ENCODE data around the gene LIPA.
"Not testable (repeated sequence)": the region's sequence is repeated elsewhere in the genome, so short reads cannot be mapped to it uniquely, and the experiment has no call there.

The LIPA gene

DNA sequence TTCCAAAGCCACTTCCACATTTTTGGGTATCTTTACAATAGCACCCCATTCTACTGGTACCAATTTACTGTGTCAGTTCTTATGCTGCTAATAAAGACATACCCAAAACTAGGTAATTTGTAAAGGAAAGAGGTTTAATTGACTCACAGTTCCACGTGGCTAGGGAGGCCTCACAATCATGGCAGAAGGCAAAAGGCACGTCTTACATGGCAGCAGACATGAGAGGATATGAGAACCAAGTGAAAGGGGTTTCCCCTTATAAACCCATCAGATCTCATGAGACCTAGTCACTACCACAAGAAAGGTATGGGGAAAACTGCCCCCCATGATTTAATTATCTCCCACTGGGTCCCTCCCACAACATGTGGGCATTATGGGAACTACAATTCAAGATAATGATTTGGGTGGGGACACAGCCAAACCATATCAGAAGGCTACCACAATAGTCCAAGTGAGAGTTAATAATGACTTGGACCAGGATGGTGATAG lies 3.6 kb upstream of the LIPA start:
- not testable (repeated sequence) for H3K4me3 ChIP-seq (ENCODE audit: low read length); H3K36me3 ChIP-seq (ENCODE audit: insufficient read depth, low read length); H3K9ac ChIP-seq (ENCODE audit: low read depth, low read length); H3K27ac ChIP-seq (ENCODE audit: low read depth, low read length); H3K27me3 ChIP-seq (ENCODE audit: insufficient read depth, low read length); H3K4me1 ChIP-seq (ENCODE audit: insufficient read depth, low read length)
- 91% methylated on average over 2 of the region's 2 CpGs for WGBS
- peaks cover 14% of the 10 kb centered on the region for H3K9me3 ChIP-seq (ENCODE audit: insufficient read depth, low read depth, low read length)

DNA sequence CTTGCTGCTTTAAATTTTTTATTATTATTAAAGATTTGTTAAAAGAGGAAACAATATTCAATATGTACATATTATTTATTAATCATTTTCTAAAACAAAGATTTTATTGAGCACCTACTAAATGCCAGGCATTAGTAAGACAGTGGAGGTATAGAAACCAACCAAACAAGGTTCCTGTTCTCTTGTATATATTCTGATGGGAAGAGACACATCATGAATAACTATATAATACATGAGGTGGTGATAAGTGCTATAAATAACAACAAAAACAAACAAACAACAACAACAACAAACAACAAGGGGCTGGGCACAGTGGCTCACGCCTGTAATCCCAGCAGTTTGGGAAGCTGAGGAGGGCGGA lies 630 bp upstream of the LIPA start:
- Histone ChIP-seq H3K27ac (ENCODE audit: low read depth, low read length) (no peak overlapping the region), H3K27me3 (ENCODE audit: insufficient read depth, low read length) (peaks cover 9% of the 10 kb centered on the region; the same call in 1 of the 2 replicates), H3K9ac (ENCODE audit: low read depth, low read length) (no peak overlapping the region), H3K4me1 (ENCODE audit: insufficient read depth, low read length) (0 out of 2 replicates have a peak, but pooled peaks cover 7% of the 10 kb centered on the region), H3K36me3 (ENCODE audit: insufficient read depth, low read length) (no peaks in the 10 kb centered on the region), H3K9me3 (ENCODE audit: insufficient read depth, low read depth, low read length) (peaks cover 14% of the 10 kb centered on the region), H3K4me3 (ENCODE audit: low read length) (no peak overlapping the region)
- WGBS, result 92% methylated on average over 2 of the region's 2 CpGs

DNA sequence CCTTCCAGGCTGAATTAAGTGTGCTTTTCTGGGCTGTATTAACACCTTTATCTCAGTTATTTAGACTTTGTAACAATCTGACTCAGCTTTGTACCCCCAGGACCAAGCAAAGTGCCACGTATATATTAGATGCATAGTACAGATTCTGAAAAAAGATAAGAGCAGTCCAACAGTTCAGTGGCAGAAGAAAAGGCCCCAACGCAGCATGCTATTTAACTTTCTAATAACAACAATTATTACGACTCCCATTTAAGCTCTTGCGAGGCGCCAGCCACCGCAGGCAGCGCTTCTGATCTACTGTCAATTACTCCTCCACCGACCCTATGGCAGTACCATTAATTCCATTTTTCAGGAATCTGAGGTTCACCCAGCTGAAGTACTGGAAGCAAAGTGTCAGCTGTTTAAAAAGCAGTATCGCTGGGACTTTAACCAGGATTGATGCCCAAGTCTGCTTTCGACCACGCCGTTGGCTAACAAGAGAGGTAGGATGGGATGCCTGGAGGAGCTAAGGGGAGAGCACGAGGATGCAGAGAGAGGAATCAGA lies 638 bp downstream of the LIPA start:
- Histone ChIP-seq H3K36me3 (ENCODE audit: insufficient read depth, low read length) (no peaks in the 10 kb centered on the region), H3K4me3 (ENCODE audit: low read length) (peak overlapping the region; percentile 70), H3K27me3 (ENCODE audit: insufficient read depth, low read length) (peaks cover 9% of the 10 kb centered on the region; the same call in 1 of the 2 replicates), H3K27ac (ENCODE audit: low read depth, low read length) (no peak overlapping the region), H3K9ac (ENCODE audit: low read depth, low read length) (peak overlapping the region; percentile 13), H3K9me3 (ENCODE audit: insufficient read depth, low read depth, low read length) (peaks cover 14% of the 10 kb centered on the region), H3K4me1 (ENCODE audit: insufficient read depth, low read length) (peaks cover 12% of the 10 kb centered on the region)
- 50% methylated on average over 13 of the region's 13 CpGs for WGBS

DNA sequence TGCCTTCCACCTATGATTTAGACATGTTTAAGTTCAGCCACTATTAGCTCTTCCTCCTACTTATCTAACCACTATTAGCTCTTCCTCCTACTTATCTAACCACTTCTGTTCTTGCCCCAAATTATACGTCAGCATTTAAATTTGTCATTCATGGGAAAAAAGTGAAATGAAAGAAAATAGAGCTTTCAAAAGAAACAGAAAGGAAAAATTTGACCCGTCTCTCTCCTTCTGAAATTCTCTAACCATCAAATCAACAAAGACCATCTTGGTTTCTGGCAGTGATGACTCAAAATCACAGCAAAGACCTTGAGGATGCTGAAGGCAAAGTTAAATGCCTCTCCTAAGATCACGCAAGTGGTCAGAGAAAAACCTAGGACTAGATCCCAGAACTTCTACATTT lies 2.6 kb downstream of the LIPA start:
- H3K27ac ChIP-seq (ENCODE audit: low read depth, low read length), result no peak overlapping the region
- H3K9ac ChIP-seq (ENCODE audit: low read depth, low read length), result no peak overlapping the region

DNA sequence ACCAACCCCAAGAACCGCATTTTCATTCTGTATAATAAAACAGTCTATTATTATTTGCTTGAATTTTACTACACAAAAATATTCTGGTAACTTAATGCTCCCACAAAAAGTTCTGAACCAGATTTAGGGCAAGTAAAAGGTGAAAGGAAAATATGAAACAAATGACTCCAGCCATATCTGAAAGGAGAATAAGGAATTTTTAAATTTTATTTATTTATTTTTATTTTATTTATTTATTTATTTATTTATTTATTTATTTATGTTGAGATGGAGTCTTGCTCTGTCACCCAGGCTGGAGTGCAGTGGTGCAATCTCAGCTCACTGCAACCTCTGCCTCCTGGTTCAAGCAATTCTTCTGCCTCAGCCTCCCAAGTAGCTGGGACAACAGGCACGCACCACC lies 4.0 kb downstream of the LIPA start:
- H3K4me3 ChIP-seq (ENCODE audit: low read length); H3K9me3 ChIP-seq (ENCODE audit: insufficient read depth, low read depth, low read length); H3K9ac ChIP-seq (ENCODE audit: low read depth, low read length); H3K27ac ChIP-seq (ENCODE audit: low read depth, low read length); H3K36me3 ChIP-seq (ENCODE audit: insufficient read depth, low read length); H3K27me3 ChIP-seq (ENCODE audit: insufficient read depth, low read length): not testable (repeated sequence)
- peaks cover 38% of the 10 kb centered on the region for H3K4me1 ChIP-seq (ENCODE audit: insufficient read depth, low read length)
- WGBS, result 100% methylated on average over 1 of the region's 2 CpGs

More for the DNA sequence above, 2.6 kb downstream of the LIPA start:
- Histone ChIP-seq H3K4me3 (ENCODE audit: low read length) (no peak overlapping the region), H3K4me1 (ENCODE audit: insufficient read depth, low read length) (peaks cover 27% of the 10 kb centered on the region), H3K9me3 (ENCODE audit: insufficient read depth, low read depth, low read length) (peaks cover 11% of the 10 kb centered on the region), H3K36me3 (ENCODE audit: insufficient read depth, low read length) (no peaks in the 10 kb centered on the region), H3K27me3 (ENCODE audit: insufficient read depth, low read length) (peaks cover 9% of the 10 kb centered on the region; the same call in 1 of the 2 replicates)
- 98% methylated on average over 3 of the region's 3 CpGs for WGBS

DNA sequence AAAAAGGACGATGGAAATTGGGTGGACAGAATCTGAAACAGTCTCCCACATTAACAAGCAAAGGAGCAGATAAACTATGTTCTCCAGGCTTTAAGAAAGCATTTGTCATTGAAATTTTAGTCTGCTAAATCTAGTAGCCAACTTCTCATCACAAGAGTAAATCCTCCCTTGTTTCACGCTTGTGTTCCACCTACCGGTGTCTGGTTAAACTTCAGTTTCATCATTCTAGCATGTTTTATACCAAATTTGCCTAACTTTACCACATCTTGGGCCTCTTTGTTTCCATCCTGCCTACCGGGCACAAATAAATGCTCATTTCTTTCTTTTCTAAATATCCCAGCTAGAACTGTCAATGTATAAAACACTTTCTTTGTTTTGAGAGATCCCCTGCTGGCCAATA lies 5.8 kb downstream of the LIPA start:
- no peaks in the 10 kb centered on the region for H3K9me3 ChIP-seq (ENCODE audit: insufficient read depth, low read depth, low read length)
- peaks cover 50% of the 10 kb centered on the region for H3K4me1 ChIP-seq (ENCODE audit: insufficient read depth, low read length)
- peaks cover 4% of the 10 kb centered on the region; the same call in 1 of the 2 replicates for H3K27me3 ChIP-seq (ENCODE audit: insufficient read depth, low read length)
- 77% methylated on average over 4 of the region's 4 CpGs for WGBS
- H3K27ac ChIP-seq (ENCODE audit: low read depth, low read length), result no peak overlapping the region
- H3K4me3 ChIP-seq (ENCODE audit: low read length), result no peak overlapping the region
- no peak overlapping the region for H3K9ac ChIP-seq (ENCODE audit: low read depth, low read length)
- no peaks in the 10 kb centered on the region for H3K36me3 ChIP-seq (ENCODE audit: insufficient read depth, low read length)

DNA sequence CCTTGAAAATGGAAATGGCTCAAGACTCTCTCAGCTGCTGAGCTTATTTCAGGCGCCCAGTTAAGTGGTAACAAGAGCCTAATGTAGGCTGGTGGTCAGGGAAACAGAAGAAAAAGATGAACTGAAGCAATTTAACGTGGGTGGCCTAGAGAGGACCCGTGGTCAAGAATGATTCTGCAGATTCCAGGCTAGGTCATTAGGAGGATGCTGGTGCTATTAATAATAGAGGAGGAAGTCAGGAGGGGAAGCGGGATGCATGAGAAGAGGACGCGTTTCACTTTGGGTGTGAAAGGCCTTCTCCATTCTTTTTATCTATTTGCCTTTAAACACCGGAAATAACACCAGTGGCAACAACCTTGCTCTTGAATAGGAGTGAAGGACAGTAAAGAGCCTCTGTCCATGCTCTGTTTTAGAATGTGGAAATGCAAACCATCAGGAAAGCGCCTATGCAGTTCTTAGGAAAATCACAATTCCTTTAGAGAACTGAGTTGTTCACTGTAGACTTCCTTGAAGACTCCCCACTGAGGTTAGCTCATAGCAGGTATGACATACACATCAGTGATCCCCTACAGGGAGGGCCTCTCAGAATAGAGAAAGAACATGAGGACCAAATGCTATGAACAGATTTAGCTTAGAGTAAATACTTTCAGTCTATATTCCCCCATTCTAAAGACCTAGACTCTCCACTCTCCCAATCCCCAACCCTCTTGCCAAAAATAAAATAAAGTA lies 8.6 kb downstream of the LIPA start:
- 75% methylated on average over 8 of the region's 8 CpGs for WGBS
- no peak overlapping the region for H3K4me3 ChIP-seq (ENCODE audit: low read length)
- no peak overlapping the region for H3K9ac ChIP-seq (ENCODE audit: low read depth, low read length)
- H3K9me3 ChIP-seq (ENCODE audit: insufficient read depth, low read depth, low read length), result no peaks in the 10 kb centered on the region
- no peaks in the 10 kb centered on the region for H3K27me3 ChIP-seq (ENCODE audit: insufficient read depth, low read length)
- H3K27ac ChIP-seq (ENCODE audit: low read depth, low read length), result no peak overlapping the region
- peaks cover 50% of the 10 kb centered on the region for H3K4me1 ChIP-seq (ENCODE audit: insufficient read depth, low read length)
- peaks cover 4% of the 10 kb centered on the region; the same call in 1 of the 2 replicates for H3K36me3 ChIP-seq (ENCODE audit: insufficient read depth, low read length)

DNA sequence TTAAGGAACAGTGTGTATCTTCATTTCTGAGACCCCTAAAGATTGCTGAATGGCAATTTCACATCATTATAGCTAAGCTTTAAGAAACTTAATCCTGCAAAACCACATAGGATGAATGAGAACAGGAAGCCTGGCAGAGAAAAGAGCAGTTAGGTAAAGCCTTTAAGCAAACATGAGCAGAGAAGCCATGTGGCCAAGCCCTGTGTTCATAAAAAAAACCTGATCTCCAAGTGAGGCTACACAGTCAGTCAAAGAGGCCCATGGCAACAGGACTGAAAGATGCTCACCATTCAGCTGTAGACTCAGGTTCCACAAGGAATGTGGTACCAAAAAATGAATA lies 9.3 kb downstream of the LIPA start:
- Histone ChIP-seq H3K4me1 (ENCODE audit: insufficient read depth, low read length) (peaks cover 50% of the 10 kb centered on the region), H3K27ac (ENCODE audit: low read depth, low read length) (peak overlapping the region; percentile 42; the same call in 1 of the 2 replicates), H3K36me3 (ENCODE audit: insufficient read depth, low read length) (peaks cover 4% of the 10 kb centered on the region; the same call in 1 of the 2 replicates), H3K27me3 (ENCODE audit: insufficient read depth, low read length) (no peaks in the 10 kb centered on the region), H3K4me3 (ENCODE audit: low read length) (no peak overlapping the region), H3K9me3 (ENCODE audit: insufficient read depth, low read depth, low read length) (no peaks in the 10 kb centered on the region), H3K9ac (ENCODE audit: low read depth, low read length) (no peak overlapping the region)

DNA sequence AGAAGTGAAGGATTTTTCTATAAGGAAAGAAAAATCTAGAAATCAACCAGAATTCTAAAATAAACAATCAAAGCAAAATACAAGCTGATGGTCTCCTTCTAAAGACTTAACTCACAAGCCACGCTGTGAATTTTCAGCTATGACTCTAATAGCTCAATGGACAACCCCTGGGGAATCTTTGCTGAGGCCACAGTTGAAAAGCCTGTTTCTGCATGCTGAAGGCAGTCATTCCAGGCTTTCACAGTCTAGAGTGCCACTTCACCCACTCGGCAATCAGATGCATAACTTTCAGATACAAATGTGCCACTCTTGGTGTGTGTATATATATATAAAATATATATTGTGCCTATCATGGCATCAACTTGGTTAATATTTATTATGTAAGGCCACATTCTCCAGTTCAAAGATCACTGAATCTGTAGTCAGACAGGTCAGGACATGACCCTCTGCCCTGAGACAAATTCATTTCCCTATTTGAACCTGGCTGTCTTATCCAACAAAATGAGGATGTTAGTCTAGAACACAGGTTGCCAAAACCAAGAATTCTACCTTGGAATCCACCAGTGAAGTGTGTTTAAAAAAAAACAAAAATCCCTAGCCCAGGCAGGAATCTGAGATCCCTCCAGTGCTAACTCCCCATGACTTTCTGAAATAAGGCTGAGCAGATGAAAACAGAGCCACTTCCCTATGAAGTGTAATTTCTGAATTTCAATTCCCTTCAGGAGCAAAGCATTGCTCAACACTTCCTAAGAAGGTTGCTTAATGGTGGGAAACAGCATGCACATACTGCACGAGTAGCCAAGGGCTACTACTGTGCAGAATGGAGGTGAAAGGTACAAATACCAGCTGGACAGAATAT lies 9.9 kb downstream of the LIPA start:
- WGBS, result 96% methylated on average over 3 of the region's 3 CpGs
- Histone ChIP-seq H3K27me3 (ENCODE audit: insufficient read depth, low read length) (no peaks in the 10 kb centered on the region), H3K4me1 (ENCODE audit: insufficient read depth, low read length) (peaks cover 50% of the 10 kb centered on the region), H3K36me3 (ENCODE audit: insufficient read depth, low read length) (peaks cover 4% of the 10 kb centered on the region; the same call in 1 of the 2 replicates), H3K4me3 (ENCODE audit: low read length) (no peak overlapping the region), H3K9ac (ENCODE audit: low read depth, low read length) (no peak overlapping the region), H3K9me3 (ENCODE audit: insufficient read depth, low read depth, low read length) (no peaks in the 10 kb centered on the region), H3K27ac (ENCODE audit: low read depth, low read length) (peak overlapping the region; percentile 42; the same call in 1 of the 2 replicates)

DNA sequence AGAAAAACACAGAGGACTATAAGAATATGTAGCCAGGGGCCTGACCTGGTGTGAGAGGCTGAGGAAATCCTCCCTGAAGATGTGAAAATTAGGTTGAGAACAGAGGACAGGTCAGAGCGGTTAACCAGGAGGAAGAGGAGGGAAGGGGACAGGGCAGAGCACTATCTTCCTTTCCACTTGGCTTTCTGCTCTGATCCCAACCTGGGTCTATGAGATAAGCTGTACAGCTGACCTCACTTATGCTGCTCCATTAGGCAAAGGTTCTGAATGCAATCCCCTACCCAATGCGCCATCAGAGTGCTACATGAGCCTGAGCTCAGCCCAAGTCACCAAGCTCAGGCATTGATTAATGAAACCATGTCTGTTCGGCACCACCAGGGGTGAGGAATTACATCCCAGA lies 10.5 kb downstream of the LIPA start:
- Histone ChIP-seq H3K9me3 (ENCODE audit: insufficient read depth, low read depth, low read length) (no peaks in the 10 kb centered on the region), H3K4me3 (ENCODE audit: low read length) (no peak overlapping the region), H3K27me3 (ENCODE audit: insufficient read depth, low read length) (no peaks in the 10 kb centered on the region), H3K27ac (ENCODE audit: low read depth, low read length) (no peak overlapping the region), H3K4me1 (ENCODE audit: insufficient read depth, low read length) (peaks cover 47% of the 10 kb centered on the region), H3K36me3 (ENCODE audit: insufficient read depth, low read length) (peaks cover 4% of the 10 kb centered on the region; the same call in 1 of the 2 replicates), H3K9ac (ENCODE audit: low read depth, low read length) (no peak overlapping the region)
- WGBS, result 91% methylated on average over 3 of the region's 3 CpGs

DNA sequence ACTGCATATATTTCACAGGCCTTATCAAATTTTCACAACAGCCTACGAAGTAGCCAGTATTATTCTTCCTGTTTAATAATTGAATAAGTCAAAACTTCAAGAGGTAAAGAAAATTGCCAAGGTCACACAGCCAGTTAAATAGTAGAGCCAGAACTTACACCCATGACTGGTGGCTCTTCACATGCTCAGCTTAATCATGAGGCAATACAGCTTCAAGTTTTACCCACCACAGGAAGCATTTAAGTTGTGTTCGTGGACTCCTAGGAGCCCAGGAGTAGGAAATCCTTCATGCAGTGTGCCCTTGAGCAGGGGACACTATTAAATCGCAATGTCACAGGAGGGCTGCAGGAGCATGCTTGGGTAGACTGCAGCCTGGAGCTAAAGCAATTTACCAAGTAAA lies 11.1 kb downstream of the LIPA start:
- Histone ChIP-seq H3K9ac (ENCODE audit: low read depth, low read length) (no peak overlapping the region), H3K4me1 (ENCODE audit: insufficient read depth, low read length) (peaks cover 47% of the 10 kb centered on the region), H3K36me3 (ENCODE audit: insufficient read depth, low read length) (peaks cover 4% of the 10 kb centered on the region; the same call in 1 of the 2 replicates), H3K9me3 (ENCODE audit: insufficient read depth, low read depth, low read length) (no peaks in the 10 kb centered on the region), H3K27ac (ENCODE audit: low read depth, low read length) (no peak overlapping the region), H3K27me3 (ENCODE audit: insufficient read depth, low read length) (no peaks in the 10 kb centered on the region), H3K4me3 (ENCODE audit: low read length) (no peak overlapping the region)
- over 99% methylated on average over 3 of the region's 3 CpGs for WGBS

Measured in HUES64 (cell line).